Coronary artery (tissue), 2 donors: ENCODE results near the gene KLK4.

Experiments
- DNase-seq: peaks from one replicate; pipeline ENCODE4 v3.0.0-alpha.2; 2017; ENCODE audit warnings: low spot score
- H3K27ac ChIP-seq, 2 donors: fragments of 200-600 bp; sonication (generic); one replicate each; pipeline ENCODE4 v1.5.1; 2016 to 2019
- H3K4me3 ChIP-seq: fragments of 200-600 bp; sonication (generic); 2 replicates; pipeline ENCODE4 v1.5.1; 2016; ENCODE audit warnings: mild to moderate bottlenecking, moderate library complexity
- CTCF ChIP-seq: fragments of 200-600 bp; sonication (generic); IDR thresholded peaks from one replicate; pipeline ENCODE4 v1.5.1; 2019; ENCODE audit warnings: antibody characterized with exemption

The KLK4 gene

GRCh38 chr19:50880241-50880640, 31.0 kb downstream of the KLK4 start:
- TF ChIP-seq CTCF = no peak
- no peak for DNase-seq
- Histone ChIP-seq H3K27ac (no peak overlapping the region), H3K4me3 (no peak overlapping the region)

GRCh38 chr19:50878851-50879250, 32.3 kb downstream of the KLK4 start:
- Histone ChIP-seq H3K4me3 (no peak overlapping the region), H3K27ac (no peak overlapping the region)
- TF ChIP-seq CTCF = no peak
- DNase-seq = no peak

GRCh38 chr19:50877338-50877737, 33.9 kb downstream of the KLK4 start:
- Histone ChIP-seq H3K27ac (no peak overlapping the region), H3K4me3 (no peak overlapping the region)
- TF ChIP-seq CTCF = no peak
- DNase-seq = no peak

- Histone ChIP-seq H3K27ac (no peak overlapping the region), H3K4me3 (no peak overlapping the region)
- TF ChIP-seq CTCF = no peak
- DNase-seq = no peak
Observed at GRCh38 chr19:50876456-50876855, 34.7 kb downstream of the KLK4 start.

GRCh38 chr19:50875795-50876422, 35.3 kb downstream of the KLK4 start:
- TF ChIP-seq CTCF = no peak
- H3K4me3 ChIP-seq = no peak overlapping the region
- no peak overlapping the region for H3K27ac ChIP-seq
- DNase-seq = no peak

- H3K4me3 ChIP-seq = no peak overlapping the region
- no peak overlapping the region for H3K27ac ChIP-seq
- DNase-seq = no peak
- TF ChIP-seq CTCF = no peak
Observed at GRCh38 chr19:50874211-50874610, 37.0 kb downstream of the KLK4 start.

- no peak for DNase-seq
- no peak within 1 kb of the TSS for H3K27ac ChIP-seq
- no peak for TF ChIP-seq CTCF
- no peak within 1 kb of the TSS for H3K4me3 ChIP-seq
Observed at GRCh38 chr19:50873056-50873455, 38.1 kb downstream of the KLK4 start, which contains the start of gene KLK2. Gene KLK2 (plus strand): TSS chr19:50873439. CDS start chr19:50873474, 35 bp downstream.
